GM19099 (cell line): Measurements from ENCODE around the gene LRG1.

Source experiments
- POLR2A ChIP-seq: IDR thresholded peaks from 3 replicates; pipeline ENCODE4 v1.6.1; 2011; ENCODE audit warnings: low read depth; ENCODE audit not compliant: insufficient read length; ENCODE audit errors: extremely low read depth

Gene LRG1

GRCh38 chr19:4557971-4558941 is 18.4 kb upstream of the LRG1 start:
- no peak for TF ChIP-seq POLR2A

- no peak for TF ChIP-seq POLR2A
These were observed 17.5 kb upstream of the LRG1 start for GRCh38 chr19:4557144-4557970.

- TF ChIP-seq POLR2A = no peak
These were observed 16.8 kb upstream of the LRG1 start for GRCh38 chr19:4556597-4557127.

- TF ChIP-seq POLR2A = no peak
These were observed 16.1 kb upstream of the LRG1 start for GRCh38 chr19:4555657-4556561.

GRCh38 chr19:4554717-4555116 is 14.9 kb upstream of the LRG1 start:
- TF ChIP-seq POLR2A = no peak

GRCh38 chr19:4553775-4554174 is 13.9 kb upstream of the LRG1 start:
- no peak for TF ChIP-seq POLR2A

GRCh38 chr19:4553092-4553695 is 13.4 kb upstream of the LRG1 start:
- no peak for TF ChIP-seq POLR2A

- no peak for TF ChIP-seq POLR2A
These were observed 12.6 kb upstream of the LRG1 start for GRCh38 chr19:4552525-4552819.

- no peak for TF ChIP-seq POLR2A
These were observed 10.7 kb upstream of the LRG1 start for GRCh38 chr19:4550479-4551050.

- TF ChIP-seq POLR2A = no peak
These were observed 10.2 kb upstream of the LRG1 start for GRCh38 chr19:4550018-4550417.

- TF ChIP-seq POLR2A = no peak
These were observed 8.4 kb upstream of the LRG1 start for GRCh38 chr19:4548238-4548584.

GRCh38 chr19:4547303-4548237 is 7.7 kb upstream of the LRG1 start:
- TF ChIP-seq POLR2A = no peak

GRCh38 chr19:4543842-4544647 is 4.2 kb upstream of the LRG1 start:
- no peak for TF ChIP-seq POLR2A
